UCSD-AML1 (cell line): ENCODE measurements around the gene PIBF1.
"Not testable (repeated sequence)": the region's sequence is repeated elsewhere in the genome, so short reads cannot be mapped to it uniquely, and the experiment has no call there.

Experiments used
- DNase-seq: peaks from one replicate; lab custom pipeline; 2025; ENCODE audit not compliant: unreplicated experiment; lab: John Stamatoyannopoulos, UW

The PIBF1 gene

GRCh38 chr13:72781451-72782439 is at the start of gene PIBF1, which contains the start of gene DIS3:
Gene PIBF1, plus strand, starts transcription at chr13:72782133. Its CDS starts 1,337 bp downstream, at chr13:72783470.
Gene DIS3, minus strand, starts transcription at chr13:72781900. Its CDS starts 68 bp downstream, at chr13:72781832.
- peak; percentile 98 for DNase-seq

- no peak for DNase-seq
These were observed 44.9 kb upstream of the PIBF1 start for GRCh38 chr13:72737033-72737432.

- no peak for DNase-seq
These were observed 41.9 kb upstream of the PIBF1 start for GRCh38 chr13:72740015-72740414.

GRCh38 chr13:72745260-72745659 is 36.7 kb upstream of the PIBF1 start:
- DNase-seq: no peak

GRCh38 chr13:72751220-72751619 is 30.7 kb upstream of the PIBF1 start:
- no peak for DNase-seq

GRCh38 chr13:72754111-72754510 is 27.8 kb upstream of the PIBF1 start:
- DNase-seq: no peak

GRCh38 chr13:72757792-72758535 is 24.0 kb upstream of the PIBF1 start:
- DNase-seq: no peak

- DNase-seq: no peak
These were observed 21.7 kb upstream of the PIBF1 start for GRCh38 chr13:72760189-72760588.

- DNase-seq: no peak
These were observed 18.5 kb upstream of the PIBF1 start for GRCh38 chr13:72763411-72763810.

GRCh38 chr13:72774019-72774418 is 7.9 kb upstream of the PIBF1 start:
- no peak for DNase-seq

GRCh38 chr13:72782717-72783116 is 784 bp downstream of the PIBF1 start:
- DNase-seq: no peak

GRCh38 chr13:72784679-72785078 is 2.7 kb downstream of the PIBF1 start:
- not testable (repeated sequence) for DNase-seq

GRCh38 chr13:72788831-72789230 is 6.9 kb downstream of the PIBF1 start:
- DNase-seq: no peak

- no peak for DNase-seq
These were observed 10.7 kb downstream of the PIBF1 start for GRCh38 chr13:72792640-72793039.

GRCh38 chr13:72798817-72799216 is 16.9 kb downstream of the PIBF1 start:
- DNase-seq: no peak

- DNase-seq: no peak
These were observed 22.4 kb downstream of the PIBF1 start for GRCh38 chr13:72804301-72804700.

- no peak for DNase-seq
These were observed 23.9 kb downstream of the PIBF1 start for GRCh38 chr13:72805676-72806346.

GRCh38 chr13:72806514-72806913 is 24.6 kb downstream of the PIBF1 start:
- DNase-seq: not testable (repeated sequence)

GRCh38 chr13:72808917-72809500 is 27.1 kb downstream of the PIBF1 start:
- DNase-seq: no peak

- DNase-seq: no peak
These were observed 38.4 kb downstream of the PIBF1 start for GRCh38 chr13:72820156-72820897.
